HG02623 (cell line): ENCODE measurements around the gene MRPL12.

Source experiments
- ATAC-seq: cut with Tn5 transposase; IDR thresholded peaks from one replicate; pipeline ENCODE4 v1.9.1; 2021; ENCODE audit warnings: moderate library complexity; ENCODE audit not compliant: unreplicated experiment

Gene MRPL12

GRCh38 chr17:81700353-81701287 is 2.5 kb upstream of the MRPL12 start:
- ATAC-seq = no peak

GRCh38 chr17:81701288-81702071 is 1.7 kb upstream of the MRPL12 start:
- no peak for ATAC-seq

- no peak for ATAC-seq
Observed at GRCh38 chr17:81703747-81704654, 834 bp downstream of the MRPL12 start.

GRCh38 chr17:81705518-81706231 is 2.5 kb downstream of the MRPL12 start:
- no peak for ATAC-seq

- no peak for ATAC-seq
Observed at GRCh38 chr17:81706232-81706611, 3.1 kb downstream of the MRPL12 start.

GRCh38 chr17:81706757-81707624 is 3.8 kb downstream of the MRPL12 start:
- ATAC-seq = no peak

GRCh38 chr17:81707725-81708646 is 4.8 kb downstream of the MRPL12 start:
- ATAC-seq = no peak

GRCh38 chr17:81708739-81709185 is 5.6 kb downstream of the MRPL12 start:
- no peak for ATAC-seq

- ATAC-seq = no peak
Observed at GRCh38 chr17:81710514-81711308, 7.5 kb downstream of the MRPL12 start.

GRCh38 chr17:81711814-81712467 is 8.8 kb downstream of the MRPL12 start, which contains the start of gene SLC25A10:
Gene SLC25A10, plus strand, starts transcription at chr17:81712284. Its CDS starts 143 bp downstream, at chr17:81712427.
- ATAC-seq = peak; percentile 54

- no peak for ATAC-seq
Observed at GRCh38 chr17:81712468-81713003, 9.4 kb downstream of the MRPL12 start.

- ATAC-seq = no peak
Observed at GRCh38 chr17:81713004-81713555, 9.9 kb downstream of the MRPL12 start.

GRCh38 chr17:81713556-81714411 is 10.6 kb downstream of the MRPL12 start:
- no peak for ATAC-seq

GRCh38 chr17:81714412-81715106 is 11.4 kb downstream of the MRPL12 start:
- no peak for ATAC-seq
